HG02571 (cell line): ENCODE results near the gene MRPL18.
"Not testable (repeated sequence)": the region's sequence is repeated elsewhere in the genome, so short reads cannot be mapped to it uniquely, and the experiment has no call there.

ENCODE experiments used
- ATAC-seq: cut with Tn5 transposase; IDR thresholded peaks from one replicate; pipeline ENCODE4 v1.9.1; 2021; ENCODE audit warnings: mild to moderate bottlenecking, moderate library complexity; ENCODE audit not compliant: unreplicated experiment

Gene MRPL18

DNA sequence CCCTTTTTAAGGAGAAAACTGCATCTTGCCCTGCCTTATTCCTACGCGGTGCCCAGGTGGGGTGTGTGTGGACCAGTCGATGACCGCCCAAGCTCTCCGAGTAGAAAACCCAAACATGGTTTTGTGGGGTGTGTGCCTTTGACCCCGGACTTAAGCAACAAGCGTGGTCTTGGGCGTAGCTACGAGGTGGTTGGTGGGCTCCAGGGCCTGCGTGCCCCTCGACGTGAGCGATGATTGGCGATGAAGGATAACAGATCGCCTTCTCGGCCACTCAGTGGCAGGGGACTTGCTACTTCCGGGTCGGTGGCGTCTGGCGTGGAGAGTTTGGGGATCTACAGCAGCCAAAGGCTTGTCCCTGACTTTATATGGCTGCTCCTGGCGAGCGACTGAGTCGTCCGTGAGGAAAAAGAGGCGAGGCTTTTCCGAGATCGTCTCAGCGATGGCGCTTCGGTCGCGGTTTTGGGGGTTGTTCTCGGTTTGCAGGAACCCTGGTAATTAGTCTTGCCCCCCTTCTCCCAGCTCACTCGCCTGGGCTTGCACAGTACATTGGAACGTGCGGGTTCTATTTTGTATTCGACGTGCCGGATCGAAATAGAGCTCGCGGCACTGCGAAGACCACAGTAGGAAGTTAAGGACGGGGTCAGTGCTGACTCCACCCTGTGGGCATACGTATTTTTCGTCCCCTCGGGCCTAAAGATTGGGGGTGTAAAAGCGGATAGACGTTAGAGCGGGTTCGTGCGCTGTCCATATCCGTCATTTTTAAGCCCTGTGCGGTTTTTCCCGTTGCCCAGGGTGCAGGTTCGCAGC lies at the start of gene MRPL18:
Gene MRPL18, plus strand, starts transcription at position 319 of the 807 bp plus-strand sequence. Its CDS starts 121 bp downstream, at position 440.
- peak; percentile 81 for ATAC-seq

DNA sequence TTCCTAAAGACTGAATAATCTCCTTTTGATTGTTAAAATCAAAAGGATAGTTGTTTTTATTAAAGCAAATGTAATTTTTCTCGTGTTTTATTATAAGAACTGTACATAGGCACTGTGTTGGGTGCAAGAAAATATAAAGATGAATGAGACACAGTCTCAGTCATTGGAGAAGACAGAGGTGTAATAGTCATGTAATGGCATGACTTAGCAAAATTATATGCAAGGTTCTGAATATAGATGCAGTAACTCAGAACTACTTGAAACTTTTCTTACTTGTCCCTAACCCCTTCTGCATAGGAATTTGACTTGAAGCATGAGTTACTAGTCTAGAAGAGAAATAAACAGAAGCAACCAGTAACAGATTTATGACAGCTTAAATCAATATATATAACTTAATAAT lies 48.1 kb upstream of the MRPL18 start:
- ATAC-seq: no peak

DNA sequence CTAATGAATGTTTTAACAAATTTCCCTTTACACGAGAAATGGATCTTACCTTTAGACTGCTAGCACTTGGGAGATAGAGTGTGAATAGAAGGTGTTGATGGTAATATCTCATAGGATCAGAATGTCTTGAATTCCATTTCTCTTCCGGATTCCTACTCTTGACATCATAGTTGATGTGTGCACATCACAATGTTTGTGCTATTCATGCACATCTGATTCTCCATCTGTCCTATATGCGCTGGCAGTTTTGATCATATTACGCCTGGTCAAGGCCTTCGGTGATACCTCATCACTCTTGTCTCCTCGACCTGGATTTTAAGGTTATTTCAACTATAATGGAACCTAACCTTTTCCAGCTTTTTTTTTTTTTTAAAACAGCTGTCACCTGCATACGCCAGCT lies 45.2 kb upstream of the MRPL18 start:
- no peak for ATAC-seq

DNA sequence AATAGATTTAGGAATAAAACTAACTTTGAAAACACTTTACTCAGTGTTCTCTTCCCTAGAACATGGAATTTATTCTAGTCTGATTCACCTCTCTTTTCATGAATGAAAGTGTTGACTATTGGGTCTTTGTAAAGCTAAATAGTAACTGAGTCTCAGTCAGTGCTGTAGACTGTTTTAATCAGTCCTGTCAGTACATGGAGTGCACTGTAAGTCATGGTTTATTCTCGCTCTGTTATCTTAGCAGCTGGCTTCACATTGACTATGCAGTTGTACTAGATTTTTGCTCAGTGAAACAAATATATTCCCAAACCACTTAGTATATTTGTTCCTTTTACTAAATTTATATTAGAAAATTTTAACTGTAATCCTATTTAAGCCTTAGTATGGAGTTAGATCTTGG lies 43.5 kb upstream of the MRPL18 start:
- ATAC-seq: no peak

DNA sequence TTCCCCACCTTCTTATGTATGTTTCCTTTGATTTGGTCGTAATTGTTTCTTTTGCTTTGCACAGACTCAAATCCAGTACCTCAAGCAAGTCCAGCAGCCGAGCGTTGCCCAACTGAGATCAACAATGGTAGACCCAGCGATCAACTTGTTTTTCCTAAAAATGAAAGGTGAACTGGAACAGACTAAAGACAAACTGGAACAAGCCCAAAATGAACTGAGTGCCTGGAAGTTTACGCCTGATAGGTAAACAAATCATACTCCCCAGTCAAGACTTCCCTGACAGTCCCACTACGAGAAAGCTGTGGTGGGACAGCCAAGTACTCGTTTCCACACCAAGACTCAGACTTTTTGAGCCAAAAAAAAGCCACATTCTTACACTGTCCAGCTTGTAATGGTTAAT lies 42.1 kb upstream of the MRPL18 start:
- not testable (repeated sequence) for ATAC-seq

DNA sequence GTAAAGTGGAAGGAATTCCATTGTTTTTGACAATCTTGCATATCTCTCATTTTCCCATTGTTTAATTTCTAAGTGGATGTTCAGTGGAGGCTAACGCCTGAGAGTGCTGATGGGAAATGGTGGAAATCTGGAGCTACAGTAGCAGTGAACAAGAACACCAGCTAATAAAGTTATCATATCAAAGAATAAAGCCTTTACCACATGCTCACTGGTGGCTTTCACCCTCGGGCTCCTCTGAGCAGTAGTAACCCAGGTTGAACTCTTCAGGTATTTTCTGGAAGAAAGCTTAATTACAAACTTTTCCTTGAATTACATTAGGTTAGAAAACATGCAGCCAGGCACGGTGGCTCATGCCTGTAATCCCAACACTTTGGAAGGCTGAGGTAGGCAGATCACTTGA lies 38.8 kb upstream of the MRPL18 start:
- ATAC-seq: no peak

DNA sequence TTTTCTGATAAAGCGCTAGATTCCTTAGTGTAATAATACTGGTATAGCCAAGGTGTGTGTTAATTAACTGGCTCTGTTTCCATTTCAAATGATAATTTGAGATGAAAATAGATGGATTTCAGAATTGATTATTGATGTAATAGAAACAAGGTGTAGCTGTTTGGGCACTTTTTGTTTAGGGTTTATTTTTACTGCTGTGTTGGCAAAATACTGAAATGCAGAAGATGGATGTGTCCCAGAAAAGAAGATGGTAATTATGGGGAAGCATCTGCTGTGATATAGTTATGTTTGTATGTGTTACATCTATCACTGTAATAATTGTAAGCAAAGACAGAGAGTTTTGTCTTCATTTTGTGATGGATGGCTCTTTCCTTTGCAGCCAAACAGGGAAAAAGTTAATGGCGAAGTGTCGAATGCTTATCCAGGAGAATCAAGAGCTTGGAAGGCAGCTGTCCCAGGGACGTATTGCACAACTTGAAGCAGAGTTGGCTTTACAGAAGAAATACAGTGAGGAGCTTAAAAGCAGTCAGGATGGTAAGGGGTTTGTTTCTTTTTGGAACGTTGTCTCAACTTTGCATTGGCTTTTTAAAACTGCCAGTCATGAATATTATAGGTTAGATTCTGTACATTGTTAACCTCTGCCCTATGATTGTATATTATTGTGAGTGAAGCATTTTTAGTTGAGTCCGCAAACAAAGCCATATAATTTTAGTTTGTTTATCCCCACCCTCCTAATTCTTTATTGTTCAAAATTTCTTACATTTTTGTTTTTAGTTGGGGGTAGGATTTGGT lies 37.0 kb upstream of the MRPL18 start:
- no peak for ATAC-seq

DNA sequence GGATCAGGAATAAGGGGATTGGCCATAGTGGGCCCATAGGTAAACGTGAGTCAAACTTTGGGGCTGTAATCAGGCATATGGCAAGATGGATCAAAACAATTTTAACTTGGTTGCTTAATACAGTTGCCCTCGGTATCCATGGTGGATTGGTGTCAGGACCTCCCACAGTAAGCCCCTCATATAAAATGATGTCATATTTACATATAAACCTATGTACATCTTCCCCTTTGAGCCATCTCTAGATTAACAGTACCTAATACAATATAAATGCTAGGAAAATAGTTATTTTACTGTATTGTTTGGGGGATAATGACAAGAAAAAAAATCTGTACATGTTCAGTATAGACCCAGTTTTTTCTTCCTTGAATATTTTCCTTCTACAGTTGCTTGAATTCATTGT lies 35.9 kb upstream of the MRPL18 start:
- ATAC-seq: no peak

DNA sequence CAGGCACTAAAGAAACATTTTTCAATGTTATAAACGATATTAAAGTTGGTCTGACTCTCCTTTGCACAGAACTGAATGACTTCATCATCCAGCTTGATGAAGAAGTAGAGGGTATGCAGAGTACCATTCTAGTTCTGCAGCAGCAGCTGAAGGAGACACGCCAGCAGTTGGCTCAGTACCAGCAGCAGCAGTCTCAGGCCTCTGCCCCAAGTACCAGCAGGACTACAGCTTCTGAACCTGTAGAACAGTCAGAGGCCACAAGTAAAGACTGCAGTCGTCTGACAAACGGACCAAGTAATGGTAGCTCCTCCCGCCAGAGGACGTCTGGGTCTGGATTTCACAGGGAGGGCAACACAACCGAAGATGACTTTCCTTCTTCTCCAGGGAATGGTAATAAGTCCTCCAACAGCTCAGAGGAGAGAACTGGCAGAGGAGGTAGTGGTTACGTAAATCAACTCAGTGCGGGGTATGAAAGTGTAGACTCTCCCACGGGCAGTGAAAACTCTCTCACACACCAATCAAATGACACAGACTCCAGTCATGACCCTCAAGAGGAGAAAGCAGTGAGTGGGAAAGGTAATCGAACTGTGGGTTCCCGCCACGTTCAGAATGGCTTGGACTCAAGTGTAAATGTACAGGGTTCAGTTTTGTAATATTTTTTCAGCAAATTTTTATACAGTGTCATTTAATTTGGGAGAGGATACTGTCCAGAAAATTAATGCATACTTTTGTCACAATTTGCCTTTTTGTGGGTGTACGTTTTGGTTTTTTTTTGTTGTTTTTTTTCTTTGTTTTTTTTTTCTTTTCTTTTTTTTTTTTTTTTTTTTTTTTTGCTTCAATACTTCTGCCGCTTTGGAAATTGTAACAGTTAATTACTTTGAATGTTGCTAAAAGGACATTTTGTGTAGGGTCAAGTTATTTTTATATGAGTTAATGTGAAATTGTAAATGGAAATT lies 35.0 kb upstream of the MRPL18 start:
- no peak for ATAC-seq

DNA sequence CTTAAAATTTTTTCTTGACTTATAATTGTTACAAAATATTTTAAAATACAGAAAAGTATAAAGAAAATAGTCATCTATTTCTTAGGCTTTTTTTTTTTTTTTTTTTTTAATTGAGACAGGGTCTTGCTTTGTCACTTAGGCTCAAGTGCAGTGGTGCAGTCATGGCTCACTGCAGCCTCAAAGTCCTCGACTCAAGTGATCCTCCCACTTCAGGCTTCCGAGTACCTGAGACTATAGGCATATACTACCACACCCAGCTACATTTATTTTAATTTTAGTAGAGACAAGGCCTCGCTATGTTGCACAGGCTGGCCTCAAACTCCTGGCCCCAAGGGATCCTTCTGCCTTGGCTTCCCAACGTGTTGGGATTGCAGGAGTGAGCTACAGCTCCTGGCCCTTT lies 33.8 kb upstream of the MRPL18 start:
- no peak for ATAC-seq

DNA sequence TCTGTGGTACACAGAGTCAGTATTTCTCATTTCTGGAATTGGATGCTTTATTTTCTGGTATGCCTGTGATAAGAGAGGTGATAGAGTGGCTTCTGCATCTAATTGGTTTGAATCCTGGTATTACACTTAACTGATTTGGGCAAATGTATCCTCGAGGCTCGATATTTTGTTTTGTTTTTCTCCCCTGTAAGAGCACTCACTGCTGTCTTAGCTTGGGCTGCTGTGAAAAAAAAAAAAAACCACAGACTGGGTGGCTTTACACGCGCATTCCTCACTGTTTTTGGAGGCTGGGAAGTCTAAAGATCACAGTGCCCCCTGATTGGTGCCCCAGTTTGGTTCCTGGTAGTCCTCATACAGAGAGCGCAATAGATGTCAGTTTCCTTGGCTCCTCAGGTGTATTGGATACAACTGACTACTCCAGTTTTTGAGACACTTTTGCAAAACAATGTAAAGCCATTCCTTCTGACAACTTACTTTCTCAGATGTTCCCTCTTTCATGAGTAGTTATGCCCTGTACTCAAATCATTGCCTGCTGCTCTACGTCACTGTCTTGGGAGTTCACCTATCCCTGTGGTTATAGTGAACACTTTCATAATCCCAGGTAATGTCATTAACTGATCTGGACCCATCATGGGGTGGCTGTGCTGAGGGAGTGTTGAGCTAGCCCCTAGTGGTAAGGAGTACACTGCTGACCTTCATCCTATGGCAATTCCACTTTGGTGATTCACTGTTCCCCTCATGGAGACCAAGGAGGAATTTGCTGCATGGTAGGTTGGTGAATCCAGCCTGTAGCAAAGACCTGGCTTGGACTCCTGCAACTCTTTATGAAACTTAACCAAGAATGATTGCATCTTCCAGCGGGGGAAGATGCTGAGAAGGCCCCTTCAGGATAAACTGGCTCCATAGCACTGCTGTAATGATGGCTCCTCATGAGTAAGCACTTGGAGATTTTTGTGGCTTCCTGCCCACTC lies 32.0 kb upstream of the MRPL18 start:
- no peak for ATAC-seq

DNA sequence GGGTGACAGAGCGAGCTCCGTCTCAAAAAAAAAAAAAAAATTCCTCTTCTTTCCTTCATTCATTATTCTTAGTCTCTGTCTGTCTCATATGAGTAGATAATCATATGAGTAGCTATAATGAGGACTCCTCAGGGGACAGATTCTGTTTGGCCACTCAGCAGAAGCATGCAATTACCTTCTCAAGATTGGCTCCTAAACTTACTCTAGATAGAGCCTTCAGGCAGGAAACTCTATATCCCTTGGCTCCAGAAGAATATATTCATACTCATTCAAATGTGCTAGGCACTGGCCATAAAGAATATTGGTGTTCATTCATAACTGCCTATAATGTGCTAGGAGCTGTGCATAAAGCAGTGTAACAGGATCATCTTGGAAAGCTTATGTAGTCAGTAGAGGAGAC lies 30.6 kb upstream of the MRPL18 start:
- no peak for ATAC-seq

DNA sequence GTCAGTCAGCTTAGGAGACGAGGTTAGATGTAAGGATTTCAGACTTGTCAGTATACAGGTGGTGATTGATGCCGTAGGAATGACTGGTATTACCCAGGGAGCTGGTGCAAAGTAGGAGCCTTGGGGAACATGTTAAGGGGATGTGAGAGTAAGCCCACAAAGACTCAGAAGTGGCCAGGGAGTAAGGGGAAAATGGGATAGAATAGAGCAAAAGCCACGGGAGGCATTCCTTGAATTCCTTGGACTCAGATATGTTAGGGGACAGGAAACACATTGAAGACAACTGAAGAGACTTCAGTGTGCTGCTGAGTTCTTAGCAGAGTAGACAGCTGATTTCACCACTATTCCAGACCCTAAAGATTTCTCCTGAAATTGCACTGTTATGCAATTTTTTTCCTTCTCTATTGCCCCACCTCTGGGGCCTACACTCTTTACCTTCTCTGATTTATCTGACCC lies 29.6 kb upstream of the MRPL18 start:
- no peak for ATAC-seq

DNA sequence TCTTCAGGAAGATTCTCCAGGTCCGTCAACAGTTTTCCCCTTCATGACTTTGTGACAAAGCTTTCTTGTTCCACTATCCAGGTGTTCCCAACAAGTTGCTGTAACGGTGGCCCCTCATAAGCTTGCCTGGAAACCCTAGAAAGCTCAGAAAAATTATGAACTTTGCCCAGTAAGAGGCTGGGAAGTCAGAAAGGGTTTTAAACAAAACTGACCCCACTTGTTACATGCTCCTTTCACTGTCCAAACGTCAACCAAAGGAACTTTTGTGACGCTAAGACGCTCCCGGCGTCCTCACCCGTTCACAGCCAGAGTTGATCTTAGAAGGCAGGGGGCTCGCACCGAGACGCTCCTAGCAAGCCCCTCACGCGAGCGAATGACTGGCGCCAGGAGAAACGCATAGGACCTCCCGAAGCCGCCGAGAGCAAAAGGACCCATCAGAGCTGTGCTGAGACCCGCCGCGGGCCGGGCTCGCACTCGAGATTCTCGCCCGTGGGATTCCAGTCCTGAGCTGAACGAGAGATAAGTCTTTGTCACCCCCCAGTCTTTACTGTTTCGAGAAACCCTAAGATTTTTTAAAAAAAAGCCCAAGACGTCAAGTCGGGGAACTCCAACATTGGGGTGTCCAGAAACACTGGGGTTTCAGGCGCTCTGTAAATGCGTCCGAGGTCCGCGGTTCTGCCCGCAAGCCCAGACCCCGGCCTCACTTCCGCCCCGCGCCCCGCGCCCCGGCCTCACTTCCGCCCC lies 29.0 kb upstream of the MRPL18 start:
- peak; percentile 1 for ATAC-seq

DNA sequence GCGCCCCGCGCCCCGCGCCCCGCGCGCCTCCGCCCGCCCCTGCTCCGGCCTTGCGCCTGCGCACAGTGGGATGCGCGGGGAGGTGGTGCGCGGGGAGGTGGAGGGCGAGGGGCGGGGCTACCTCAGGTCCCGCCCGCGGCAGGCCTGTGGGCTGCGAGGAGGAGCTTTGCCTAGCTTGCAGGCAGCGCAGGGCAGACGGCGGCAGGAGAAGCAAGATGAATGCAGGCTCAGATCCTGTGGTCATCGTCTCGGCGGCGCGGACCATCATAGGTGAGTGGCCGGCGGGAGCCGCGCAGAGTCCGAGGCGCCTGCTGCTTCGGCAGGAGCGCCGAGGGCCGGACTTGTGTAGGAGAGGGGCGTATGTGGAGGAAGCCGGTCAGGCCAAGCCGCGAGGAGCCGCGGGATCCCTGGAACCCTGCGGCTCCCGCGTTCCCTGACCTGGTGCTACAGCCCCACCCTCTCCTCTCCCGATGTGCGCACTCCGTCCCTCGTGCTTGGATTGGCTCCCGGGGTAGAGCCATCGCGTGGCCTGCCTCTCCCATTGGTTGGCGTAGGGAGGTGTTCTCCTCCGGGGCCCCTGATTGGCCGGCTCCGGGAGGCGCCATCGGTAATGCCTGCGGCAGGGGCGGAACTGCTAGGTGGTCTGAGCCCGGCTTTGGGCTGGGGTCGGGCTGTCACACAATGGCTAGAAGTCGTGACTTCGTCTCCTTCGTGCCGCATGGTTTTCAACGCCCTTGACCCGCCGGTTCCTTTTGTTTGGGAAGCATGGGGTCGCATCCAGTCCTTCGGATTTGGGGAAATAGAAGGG lies 28.2 kb upstream of the MRPL18 start, which contains the start of gene ACAT2:
Gene ACAT2, plus strand, starts transcription at position 173 of the 808 bp plus-strand sequence. Its CDS starts 43 bp downstream, at position 216.
- ATAC-seq: peak; percentile 96

DNA sequence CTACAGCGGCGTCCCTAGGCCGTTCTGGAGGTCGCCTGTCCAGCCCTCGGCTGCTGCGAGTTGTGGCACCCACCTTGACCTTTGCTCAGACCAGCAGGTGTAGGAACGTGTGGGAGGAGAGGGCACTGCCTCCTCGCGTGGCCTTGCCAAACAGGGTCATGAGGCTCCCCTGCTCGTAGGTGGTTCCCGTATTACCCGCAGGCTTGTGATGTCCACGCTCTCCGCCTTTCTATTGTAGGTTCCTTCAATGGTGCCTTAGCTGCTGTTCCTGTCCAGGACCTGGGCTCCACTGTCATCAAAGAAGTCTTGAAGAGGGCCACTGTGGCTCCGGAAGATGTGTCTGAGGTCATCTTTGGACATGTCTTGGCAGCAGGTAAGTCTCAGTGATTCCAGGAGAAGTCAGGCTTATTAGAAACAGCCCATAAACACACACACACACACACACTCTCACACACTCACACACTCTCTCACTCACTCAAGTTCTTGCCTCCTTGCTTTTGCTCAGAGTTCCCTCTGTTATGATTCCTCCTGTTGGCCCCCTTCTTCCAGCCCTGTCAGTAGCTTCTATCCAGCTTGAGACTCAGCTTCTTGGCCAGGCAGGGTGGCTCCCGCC lies 27.5 kb upstream of the MRPL18 start:
- peak; percentile 21 for ATAC-seq

DNA sequence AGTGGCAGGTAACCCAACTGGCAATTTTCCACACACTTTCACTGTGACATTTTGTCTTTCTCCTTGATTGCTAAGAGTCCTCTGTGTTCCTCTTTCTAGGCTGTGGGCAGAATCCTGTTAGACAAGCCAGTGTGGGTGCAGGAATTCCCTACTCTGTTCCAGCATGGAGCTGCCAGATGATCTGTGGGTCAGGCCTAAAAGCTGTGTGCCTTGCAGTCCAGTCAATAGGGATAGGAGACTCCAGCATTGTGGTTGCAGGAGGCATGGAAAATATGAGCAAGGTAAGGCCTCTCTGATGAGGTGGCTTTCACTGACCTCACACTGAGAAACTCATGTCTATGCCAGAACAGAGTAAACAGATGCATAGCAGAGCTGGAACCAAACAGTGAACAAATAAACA lies 23.4 kb upstream of the MRPL18 start:
- no peak for ATAC-seq

DNA sequence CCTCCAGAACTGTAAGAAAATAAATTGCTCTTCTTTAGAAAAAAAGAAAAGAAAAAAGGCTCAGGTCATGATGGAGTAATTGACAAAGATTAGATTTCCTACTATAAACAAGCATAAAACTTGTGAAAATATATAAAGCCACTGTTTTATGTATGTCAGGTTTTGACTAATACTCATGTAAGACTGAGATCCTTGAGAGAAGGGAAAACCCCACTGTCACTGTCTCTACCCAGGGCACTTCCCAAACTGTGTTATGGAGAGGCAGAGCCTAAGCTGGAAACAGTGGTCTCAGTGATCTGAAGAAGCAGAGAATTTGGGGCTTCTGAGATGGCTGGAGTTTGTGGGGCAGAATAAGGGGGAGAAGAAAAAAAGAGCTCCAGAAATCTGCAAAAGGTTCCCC lies 20.8 kb upstream of the MRPL18 start:
- no peak for ATAC-seq
